Measurements from ENCODE around the gene ATP9A.
A peak's percentile ranks its signal among the peaks of the same experiment; 100 is the strongest.

ATP9A gene

GRCh38 chr20:51637241-51637640 is 130.9 kb downstream of the ATP9A start:
- no peak overlapping the region for H3K27ac ChIP-seq
- DNase-seq (ENCODE audit: low read depth, low spot score), result no peak

GRCh38 chr20:51636123-51636522 is 132.1 kb downstream of the ATP9A start:
- H3K27ac ChIP-seq, result peak overlapping the region; percentile 59
- DNase-seq (ENCODE audit: low read depth, low spot score), result no peak

- no peak for DNase-seq (ENCODE audit: low read depth, low spot score)
- peak overlapping the region; percentile 59 for H3K27ac ChIP-seq
These were observed 132.5 kb downstream of the ATP9A start for GRCh38 chr20:51635680-51636079.

GRCh38 chr20:51634877-51635276 is 133.3 kb downstream of the ATP9A start:
- no peak overlapping the region for H3K27ac ChIP-seq
- DNase-seq (ENCODE audit: low read depth, low spot score), result no peak

GRCh38 chr20:51634257-51634656 is 133.9 kb downstream of the ATP9A start:
- DNase-seq (ENCODE audit: low read depth, low spot score), result no peak
- H3K27ac ChIP-seq, result no peak overlapping the region

GRCh38 chr20:51633430-51633829 is 134.8 kb downstream of the ATP9A start:
- DNase-seq (ENCODE audit: low read depth, low spot score), result no peak
- no peak overlapping the region for H3K27ac ChIP-seq

GRCh38 chr20:51631953-51632352 is 136.2 kb downstream of the ATP9A start:
- DNase-seq (ENCODE audit: low read depth, low spot score), result no peak
- H3K27ac ChIP-seq, result peak overlapping the region; percentile 59

- peak overlapping the region; percentile 59 for H3K27ac ChIP-seq
These were observed 136.9 kb downstream of the ATP9A start for GRCh38 chr20:51631011-51631950.

GRCh38 chr20:51629399-51630058 is 138.7 kb downstream of the ATP9A start:
- DNase-seq (ENCODE audit: low read depth, low spot score), result no peak
- no peak overlapping the region for H3K27ac ChIP-seq

More at GRCh38 chr20:51631011-51631950, 136.9 kb downstream of the ATP9A start:
- peak; percentile 84 for DNase-seq (ENCODE audit: low read depth, low spot score)

- no peak overlapping the region for H3K27ac ChIP-seq
- no peak for DNase-seq (ENCODE audit: low read depth, low spot score)
These were observed 139.4 kb downstream of the ATP9A start for GRCh38 chr20:51628533-51629398.

GRCh38 chr20:51627586-51627985 is 140.6 kb downstream of the ATP9A start:
- H3K27ac ChIP-seq, result no peak overlapping the region
- no peak for DNase-seq (ENCODE audit: low read depth, low spot score)

- H3K27ac ChIP-seq, result no peak overlapping the region
- no peak for DNase-seq (ENCODE audit: low read depth, low spot score)
These were observed 143.1 kb downstream of the ATP9A start for GRCh38 chr20:51625105-51625504.

- no peak for DNase-seq (ENCODE audit: low read depth, low spot score)
These were observed 143.9 kb downstream of the ATP9A start for GRCh38 chr20:51624157-51624731.

GRCh38 chr20:51623255-51623654 is 144.9 kb downstream of the ATP9A start:
- H3K27ac ChIP-seq, result no peak overlapping the region
- no peak for DNase-seq (ENCODE audit: low read depth, low spot score)

More at GRCh38 chr20:51624157-51624731, 143.9 kb downstream of the ATP9A start:
- no peak overlapping the region for H3K27ac ChIP-seq

GRCh38 chr20:51622004-51622874 is 146.0 kb downstream of the ATP9A start:
- H3K27ac ChIP-seq, result no peak overlapping the region

GRCh38 chr20:51620432-51620831 is 147.8 kb downstream of the ATP9A start:
- DNase-seq (ENCODE audit: low read depth, low spot score), result no peak
- no peak overlapping the region for H3K27ac ChIP-seq

More at GRCh38 chr20:51622004-51622874, 146.0 kb downstream of the ATP9A start:
- DNase-seq (ENCODE audit: low read depth, low spot score), result no peak

GRCh38 chr20:51616060-51616459 is 152.1 kb downstream of the ATP9A start:
- no peak overlapping the region for H3K27ac ChIP-seq
- no peak for DNase-seq (ENCODE audit: low read depth, low spot score)

- no peak for DNase-seq (ENCODE audit: low read depth, low spot score)
- H3K27ac ChIP-seq, result no peak overlapping the region
These were observed 153.5 kb downstream of the ATP9A start for GRCh38 chr20:51614687-51615086.

GRCh38 chr20:51613580-51613979 is 154.6 kb downstream of the ATP9A start:
- H3K27ac ChIP-seq, result no peak overlapping the region
- DNase-seq (ENCODE audit: low read depth, low spot score), result no peak
